Stimulated activated naive B cell treated with anti-CD40 and anti-IgM and Interleukin-4, amounts not matched to agents 10 μg/mL and 1 μg/mL and 100 μg/mL, for 72 hours (primary cell): Measurements from ENCODE around the gene APOO.

Source experiments
- ATAC-seq, 2 donors: fragments of 150-1000 bp; cut with Tn5 transposase; replicated peaks; 2 replicates each; pipeline ENCODE4 v1.10.0; 2021; ENCODE audit warnings: moderate library complexity in 1 of 2
- DNase-seq: peaks from one replicate; pipeline ENCODE4 v3.0.0; 2021
- H3K27ac Mint-ChIP-seq: one replicate; pipeline ENCODE4 v1.8.0; 2022; ENCODE audit warnings: mild to moderate bottlenecking, mixed read lengths
- H3K27me3 Mint-ChIP-seq, 2 donors: one replicate each; pipeline ENCODE4 v1.8.0; 2022; ENCODE audit warnings: mixed read lengths in 2 of 2
- H3K36me3 Mint-ChIP-seq, 2 donors: one replicate each; pipeline ENCODE4 v1.8.0; 2022; ENCODE audit warnings: mixed read lengths in 2 of 2, mild to moderate bottlenecking in 1 of 2
- H3K4me1 Mint-ChIP-seq, 2 donors: one replicate each; pipeline ENCODE4 v1.8.0; 2022; ENCODE audit warnings: mixed read lengths in 2 of 2, mild to moderate bottlenecking in 1 of 2
- H3K4me3 Mint-ChIP-seq, 2 donors: one replicate each; pipeline ENCODE4 v1.8.0; 2022; ENCODE audit warnings: mild to moderate bottlenecking in 2 of 2, mixed read lengths in 2 of 2, moderate library complexity in 1 of 2
- H3K9me3 Mint-ChIP-seq, 2 donors: one replicate each; pipeline ENCODE4 v1.8.0; 2022; ENCODE audit warnings: mixed read lengths in 2 of 2, mild to moderate bottlenecking in 1 of 2

Gene APOO

DNA sequence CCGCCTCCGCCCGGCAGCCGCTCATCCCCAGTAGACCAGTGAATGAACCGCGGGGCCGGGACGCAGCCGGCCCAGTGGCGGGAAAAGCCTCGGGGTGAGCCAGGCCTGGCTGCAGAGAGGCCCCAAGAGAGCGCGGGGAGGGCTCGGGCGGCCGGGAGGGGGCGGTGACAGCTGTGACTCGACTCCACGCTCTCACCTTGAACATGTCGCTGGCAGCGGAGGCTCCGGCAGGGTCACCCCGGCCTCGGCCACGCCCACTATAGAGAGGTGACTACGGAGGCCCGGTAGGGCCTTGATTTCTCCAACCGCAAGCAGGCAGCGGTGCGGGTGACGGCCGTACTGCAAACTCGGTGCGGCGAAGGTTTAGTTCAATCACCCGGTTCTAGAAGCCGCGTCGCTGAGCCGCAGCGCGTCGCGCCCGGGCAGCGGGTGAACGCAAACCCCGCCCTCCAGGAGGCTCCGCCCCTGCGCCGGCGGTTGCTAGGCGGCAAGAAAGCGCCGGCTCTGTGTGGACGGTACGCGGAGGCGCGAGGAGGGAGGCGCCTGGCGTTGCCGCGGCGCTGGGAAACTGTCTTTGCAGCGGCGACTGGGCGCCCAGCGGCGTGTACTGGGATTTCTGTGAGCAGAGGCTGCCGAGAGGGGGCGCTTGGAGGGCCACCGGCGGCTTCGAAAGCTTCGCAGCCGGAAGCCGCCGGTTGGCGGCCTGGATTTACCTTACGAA lies at the start of gene APOO, which contains the start of gene CXorf58:
APOO (minus strand) TSS at position 441 of the 721 bp plus-strand sequence; CDS start at position 205, 236 bp downstream.
CXorf58 (plus strand) TSS at position 509 of the 721 bp plus-strand sequence. CDS start 2,297 bp downstream, outside the sequence.
- Mint-ChIP-seq H3K36me3 (peaks cover 0 to 4% of the 10 kb centered on the region in 2 donors), H3K4me1 (peaks cover 0 to 6% of the 10 kb centered on the region in 2 donors), H3K9me3 (no peaks in the 10 kb centered on the region), H3K4me3 (peak within 1 kb of the TSS; percentile 78 to 82), H3K27me3 (no peaks in the 10 kb centered on the region), H3K27ac (peak within 1 kb of the TSS; percentile 90)
- peak; percentile 93 to 96 for ATAC-seq
- peak; percentile 89 for DNase-seq

DNA sequence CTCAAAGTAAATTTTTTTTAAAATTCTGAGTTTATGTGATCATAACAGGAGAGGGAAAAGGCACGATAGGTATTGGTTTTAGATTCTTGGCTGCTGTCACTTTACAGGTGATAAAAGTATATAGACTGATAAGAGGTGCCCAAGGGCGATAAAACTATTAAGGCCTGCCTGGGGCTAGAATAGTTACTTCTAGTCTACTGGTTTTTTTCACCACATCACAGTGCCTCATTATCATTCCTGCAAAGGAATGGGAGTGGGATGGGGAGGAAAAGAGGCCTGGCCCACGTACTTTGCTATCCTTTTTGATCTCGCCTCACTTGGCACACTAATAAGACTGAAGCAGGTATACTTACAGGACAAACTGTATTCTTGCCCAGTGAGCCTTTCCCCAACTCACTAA lies 46.7 kb upstream of the APOO start:
- ATAC-seq (no peak), DNase-seq (no peak)
- H3K27me3 Mint-ChIP-seq: no peaks in the 10 kb centered on the region
- H3K4me3 Mint-ChIP-seq: no peak overlapping the region
- H3K27ac Mint-ChIP-seq: no peak overlapping the region
- H3K4me1 Mint-ChIP-seq: peaks cover 4 to 9% of the 10 kb centered on the region in 2 donors
- H3K9me3 Mint-ChIP-seq: no peaks in the 10 kb centered on the region
- no peaks in the 10 kb centered on the region for H3K36me3 Mint-ChIP-seq

DNA sequence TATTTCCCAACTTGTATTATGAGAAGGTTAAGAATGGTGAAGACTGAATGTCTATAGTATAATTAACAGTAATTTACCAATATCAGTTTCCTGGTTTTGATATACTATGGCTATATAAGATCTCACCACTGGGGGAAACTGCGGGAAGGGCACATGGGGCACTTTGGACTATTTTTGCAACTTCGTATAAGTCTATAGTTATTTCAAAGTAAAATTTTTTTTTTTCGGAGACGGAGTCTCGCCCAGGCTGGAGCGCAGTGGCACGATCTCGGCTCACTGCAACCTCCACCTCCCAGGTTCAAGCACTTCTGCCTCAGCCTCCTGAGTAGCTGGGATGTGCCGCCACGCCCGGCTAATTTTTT lies 46.2 kb upstream of the APOO start:
- H3K36me3 Mint-ChIP-seq: no peaks in the 10 kb centered on the region
- no peaks in the 10 kb centered on the region for H3K9me3 Mint-ChIP-seq
- DNase-seq: no peak
- H3K27me3 Mint-ChIP-seq: no peaks in the 10 kb centered on the region
- no peak overlapping the region for H3K4me3 Mint-ChIP-seq
- no peak for ATAC-seq
- H3K4me1 Mint-ChIP-seq: peaks cover 4 to 9% of the 10 kb centered on the region in 2 donors
- no peak overlapping the region for H3K27ac Mint-ChIP-seq

DNA sequence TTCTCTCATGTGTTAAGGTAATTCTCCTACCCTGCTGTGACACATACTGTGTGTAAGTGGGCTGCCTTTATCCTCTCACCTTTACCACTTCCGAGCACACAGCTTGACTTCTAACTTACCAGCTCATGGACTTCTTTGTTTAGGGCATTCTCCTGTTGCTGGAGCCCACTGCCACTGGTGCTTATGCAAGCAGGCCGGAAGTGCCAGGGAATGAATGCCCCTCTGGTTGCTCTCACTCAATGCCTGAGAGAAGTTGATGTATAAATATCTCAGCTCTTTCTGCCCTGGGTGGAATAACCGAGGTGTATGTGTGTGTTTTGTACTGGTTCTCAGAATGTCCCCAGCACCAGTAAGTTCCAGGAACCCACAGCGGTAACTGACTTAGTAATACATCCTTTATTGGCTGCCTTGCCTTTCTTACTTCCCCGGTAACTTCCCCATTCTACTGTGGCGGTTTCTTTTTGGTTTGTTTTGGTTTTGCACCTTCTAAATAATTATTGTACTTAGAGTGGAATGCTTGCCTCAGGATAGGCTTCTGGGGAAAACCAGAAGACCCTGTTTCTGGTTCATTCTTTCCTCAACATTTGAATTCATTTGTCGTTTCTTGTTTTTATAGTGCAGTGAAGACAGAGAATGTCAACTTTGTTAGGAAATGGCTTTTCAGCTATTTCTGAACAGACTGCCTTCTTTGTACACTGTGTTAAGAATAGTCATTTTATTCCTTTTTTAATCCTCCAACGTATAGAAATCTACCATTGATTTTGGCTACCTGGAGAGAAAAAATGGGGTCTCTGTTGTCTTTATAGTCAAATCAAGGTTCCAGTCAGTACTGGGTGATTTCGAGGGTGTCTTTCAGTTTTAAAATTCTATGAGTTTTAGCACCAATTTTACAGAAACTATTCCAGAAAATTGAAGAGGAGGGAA lies 45.5 kb upstream of the APOO start:
- DNase-seq: peak; percentile 17
- no peaks in the 10 kb centered on the region for H3K27me3 Mint-ChIP-seq
- ATAC-seq: peak; percentile 99
- peak overlapping the region; percentile 82 for H3K27ac Mint-ChIP-seq
- peaks cover 4 to 9% of the 10 kb centered on the region in 2 donors for H3K4me1 Mint-ChIP-seq
- H3K36me3 Mint-ChIP-seq: no peaks in the 10 kb centered on the region
- peak overlapping the region; percentile 73 to 74 for H3K4me3 Mint-ChIP-seq
- no peaks in the 10 kb centered on the region for H3K9me3 Mint-ChIP-seq

DNA sequence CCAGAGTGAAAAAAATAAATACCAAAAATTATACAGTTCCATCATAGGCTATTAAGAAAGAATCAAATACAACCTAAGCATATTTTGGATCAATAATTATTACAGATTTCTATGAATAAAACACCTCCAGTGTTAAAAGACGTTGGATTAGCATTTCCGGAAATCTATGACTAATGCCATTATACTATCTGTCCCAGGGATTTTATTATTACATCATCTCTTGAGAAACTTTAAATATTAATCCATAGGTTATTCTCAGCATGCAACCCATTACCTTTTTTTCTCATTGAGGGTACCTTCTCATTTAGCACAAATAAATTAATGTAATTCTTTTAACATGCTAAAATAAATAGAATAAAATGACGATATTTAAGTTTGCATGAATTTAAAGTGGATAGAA lies 44.7 kb upstream of the APOO start:
- Mint-ChIP-seq H3K27ac (no peak overlapping the region), H3K27me3 (no peaks in the 10 kb centered on the region), H3K36me3 (no peaks in the 10 kb centered on the region), H3K9me3 (no peaks in the 10 kb centered on the region), H3K4me3 (no peak overlapping the region), H3K4me1 (peaks cover 4 to 9% of the 10 kb centered on the region in 2 donors)
- ATAC-seq (no peak), DNase-seq (no peak)

DNA sequence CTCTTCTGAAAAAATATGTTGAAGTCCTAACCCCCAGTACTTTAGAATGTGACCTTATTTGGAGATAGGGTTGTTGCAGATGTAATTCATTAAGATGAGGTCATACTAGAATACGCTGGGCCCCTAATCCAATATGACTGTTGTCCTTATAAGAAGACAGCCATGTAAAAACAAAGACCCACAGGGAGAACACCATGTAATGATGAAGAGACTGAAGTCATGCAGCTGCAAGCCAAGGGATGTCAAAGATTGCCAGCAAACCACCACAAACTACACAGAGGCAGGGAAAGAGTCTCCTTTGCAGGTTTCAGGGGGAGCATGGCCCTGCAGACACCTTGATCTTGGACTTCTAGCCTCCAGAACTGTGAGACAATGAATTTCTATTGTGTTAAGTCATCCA lies 37.5 kb upstream of the APOO start:
- Mint-ChIP-seq H3K27me3 (peaks cover 0 to 6% of the 10 kb centered on the region in 2 donors), H3K4me3 (no peak overlapping the region), H3K9me3 (no peaks in the 10 kb centered on the region), H3K4me1 (no peaks in the 10 kb centered on the region), H3K36me3 (no peaks in the 10 kb centered on the region), H3K27ac (no peak overlapping the region)
- ATAC-seq (no peak), DNase-seq (no peak)

DNA sequence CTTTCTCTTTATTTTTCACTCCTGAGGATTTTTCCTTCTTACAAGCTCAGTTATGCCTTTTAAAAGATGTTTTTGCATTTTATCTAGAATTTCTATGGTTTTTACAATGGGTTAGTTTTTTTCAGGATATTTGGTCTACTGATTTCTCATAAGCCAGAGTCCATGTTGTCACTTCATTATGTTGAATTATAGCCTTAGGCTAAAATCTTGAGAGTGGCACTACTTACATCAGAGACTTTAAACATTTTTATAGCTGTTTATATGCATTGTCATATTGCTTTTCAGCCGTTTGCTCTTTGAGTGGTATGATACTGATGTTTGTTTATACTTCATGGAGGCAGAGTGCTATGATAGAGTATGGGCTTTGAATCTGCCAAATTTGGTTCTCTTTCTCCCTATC lies 36.5 kb upstream of the APOO start:
- Mint-ChIP-seq H3K9me3 (no peaks in the 10 kb centered on the region), H3K36me3 (no peaks in the 10 kb centered on the region), H3K4me1 (no peaks in the 10 kb centered on the region), H3K27me3 (peaks cover 0 to 6% of the 10 kb centered on the region in 2 donors), H3K27ac (no peak overlapping the region), H3K4me3 (no peak overlapping the region)
- ATAC-seq: no peak
- DNase-seq: no peak

DNA sequence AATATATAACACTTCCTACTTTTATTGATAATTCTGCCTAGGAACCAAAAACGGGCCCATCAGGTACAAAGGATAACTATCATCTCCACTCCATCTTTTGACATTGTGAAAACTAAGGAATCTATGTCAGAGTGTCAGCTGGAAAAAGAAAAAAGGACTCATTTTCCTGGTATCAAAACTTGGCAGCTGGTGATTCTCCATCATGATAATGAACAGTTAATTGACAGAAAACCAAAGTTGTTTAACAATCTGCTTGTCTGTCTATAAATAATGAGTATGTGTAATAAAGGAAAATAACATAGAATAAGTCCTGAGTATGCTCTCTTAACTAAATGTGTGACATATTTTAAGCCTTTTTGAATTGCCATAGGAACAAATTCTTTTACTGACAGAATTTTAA lies 31.5 kb upstream of the APOO start:
- H3K9me3 Mint-ChIP-seq: no peaks in the 10 kb centered on the region
- no peak overlapping the region for H3K27ac Mint-ChIP-seq
- no peak for ATAC-seq
- no peak for DNase-seq
- H3K27me3 Mint-ChIP-seq: peaks cover 0 to 6% of the 10 kb centered on the region in 2 donors
- H3K36me3 Mint-ChIP-seq: no peaks in the 10 kb centered on the region
- H3K4me3 Mint-ChIP-seq: no peak overlapping the region
- H3K4me1 Mint-ChIP-seq: no peaks in the 10 kb centered on the region

DNA sequence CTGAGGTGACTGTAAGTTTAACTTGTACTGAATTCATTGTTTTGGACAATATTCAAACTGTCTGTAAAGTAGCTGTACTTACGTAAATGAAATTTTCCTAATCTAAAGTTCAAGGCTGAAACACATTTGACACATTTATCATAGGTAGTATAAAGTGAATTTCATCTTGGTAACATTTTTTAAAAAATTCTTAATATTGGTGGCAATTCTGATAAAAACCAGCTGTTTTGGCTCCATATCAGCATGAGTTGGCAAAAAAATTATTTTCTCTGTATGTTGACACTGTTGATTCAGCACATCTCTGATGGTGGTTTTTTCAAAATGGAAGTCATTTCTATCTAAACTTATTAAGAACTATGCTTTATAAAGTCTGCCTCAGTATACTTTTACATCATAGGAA lies 31.0 kb upstream of the APOO start:
- DNase-seq: no peak

DNA sequence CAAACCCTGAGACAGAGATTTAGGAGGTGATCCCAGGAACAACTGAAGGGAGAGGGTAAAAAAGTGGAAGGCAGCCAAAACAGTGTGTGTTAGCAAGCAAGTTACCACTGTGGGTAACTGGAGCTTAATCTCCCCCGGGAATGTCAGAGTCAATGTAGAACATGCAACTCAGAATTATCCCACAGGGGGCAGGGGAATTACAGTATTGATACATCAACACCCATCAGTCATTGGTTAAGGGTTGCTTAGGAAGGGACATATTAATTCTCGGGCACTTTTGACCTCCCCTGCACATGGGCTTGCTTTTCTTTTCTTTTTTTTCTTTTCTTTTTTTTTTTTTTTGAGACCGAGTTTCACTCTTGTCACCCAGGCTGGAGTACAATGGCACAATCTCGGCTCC lies 29.4 kb upstream of the APOO start:
- Mint-ChIP-seq H3K27ac (no peak overlapping the region), H3K4me3 (no peak overlapping the region), H3K36me3 (no peaks in the 10 kb centered on the region)

More for the DNA sequence above, 31.0 kb upstream of the APOO start:
- Mint-ChIP-seq H3K27me3 (peaks cover 0 to 5% of the 10 kb centered on the region in 2 donors), H3K27ac (no peak overlapping the region), H3K4me1 (no peaks in the 10 kb centered on the region), H3K4me3 (no peak overlapping the region), H3K9me3 (no peaks in the 10 kb centered on the region), H3K36me3 (no peaks in the 10 kb centered on the region)
- ATAC-seq: no peak

DNA sequence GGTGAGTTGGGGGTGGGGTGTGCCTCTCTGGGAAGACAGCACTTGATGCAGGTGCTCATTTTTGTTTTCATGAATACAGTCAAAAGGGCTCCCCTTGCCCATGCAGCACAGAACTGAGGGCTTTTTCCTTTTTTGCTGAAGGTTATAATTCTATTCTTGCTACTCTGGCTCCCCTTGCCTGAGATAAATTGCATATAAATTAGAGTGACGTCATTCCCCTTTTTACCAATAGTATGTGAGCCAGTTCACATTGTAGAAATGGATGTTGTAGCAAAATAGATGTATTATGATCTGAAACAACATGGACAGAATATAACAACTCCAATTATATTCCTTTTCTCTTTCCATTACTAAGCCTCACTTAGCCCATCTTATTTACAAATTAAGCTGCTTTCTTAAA lies 28.4 kb upstream of the APOO start:
- Mint-ChIP-seq H3K36me3 (no peaks in the 10 kb centered on the region), H3K27me3 (no peaks in the 10 kb centered on the region), H3K27ac (no peak overlapping the region), H3K4me3 (no peak overlapping the region), H3K4me1 (no peaks in the 10 kb centered on the region), H3K9me3 (no peaks in the 10 kb centered on the region)
- ATAC-seq (no peak), DNase-seq (no peak)

More for the DNA sequence above, 29.4 kb upstream of the APOO start:
- ATAC-seq (no peak), DNase-seq (no peak)
- no peaks in the 10 kb centered on the region for H3K9me3 Mint-ChIP-seq
- H3K4me1 Mint-ChIP-seq: no peaks in the 10 kb centered on the region
- H3K27me3 Mint-ChIP-seq: no peaks in the 10 kb centered on the region

DNA sequence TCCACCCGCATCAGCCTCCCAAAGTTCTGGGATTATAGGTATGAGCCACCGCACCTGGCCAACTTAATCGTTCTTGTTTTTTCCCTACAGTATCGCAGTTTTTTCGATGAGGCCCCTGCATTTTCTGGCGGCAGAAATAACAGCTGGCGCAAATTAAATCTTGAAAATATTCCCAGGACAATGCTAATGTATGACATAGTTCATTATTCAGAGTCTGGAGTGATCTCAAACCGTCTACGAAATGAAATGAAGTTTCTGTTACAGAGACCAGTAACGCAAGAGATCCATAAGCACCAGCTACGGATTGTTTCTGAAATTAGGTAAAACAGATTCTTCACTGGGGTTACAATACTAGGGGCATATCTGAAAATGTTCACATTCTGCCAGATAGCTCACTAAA lies 27.4 kb upstream of the APOO start:
- Mint-ChIP-seq H3K36me3 (no peaks in the 10 kb centered on the region), H3K27ac (no peak overlapping the region), H3K4me1 (no peaks in the 10 kb centered on the region), H3K4me3 (no peak overlapping the region), H3K9me3 (no peaks in the 10 kb centered on the region), H3K27me3 (no peaks in the 10 kb centered on the region)
- DNase-seq (no peak), ATAC-seq (no peak)

DNA sequence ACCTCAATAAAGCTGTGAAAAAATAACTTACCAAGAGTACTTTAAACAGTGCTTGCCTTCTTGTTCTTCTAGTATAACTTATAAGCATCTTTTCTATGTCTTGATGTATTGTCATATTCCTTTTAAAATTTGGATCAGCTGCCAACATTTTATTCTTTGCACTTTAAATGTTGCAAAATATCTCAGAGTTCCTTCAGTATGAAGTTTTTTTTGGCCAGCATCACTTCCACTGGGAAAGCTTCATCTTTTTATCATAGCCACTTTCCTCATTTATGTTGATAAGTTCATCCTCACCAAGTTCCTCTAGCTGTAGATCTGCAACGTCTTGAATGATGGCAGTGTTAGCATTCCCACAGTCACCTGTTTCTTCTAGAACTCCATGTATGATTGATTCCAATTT lies 24.3 kb upstream of the APOO start:
- DNase-seq: no peak
- Mint-ChIP-seq H3K27me3 (no peaks in the 10 kb centered on the region), H3K9me3 (no peaks in the 10 kb centered on the region), H3K4me1 (no peaks in the 10 kb centered on the region), H3K27ac (no peak overlapping the region), H3K4me3 (no peak overlapping the region), H3K36me3 (no peaks in the 10 kb centered on the region)
- ATAC-seq: no peak

DNA sequence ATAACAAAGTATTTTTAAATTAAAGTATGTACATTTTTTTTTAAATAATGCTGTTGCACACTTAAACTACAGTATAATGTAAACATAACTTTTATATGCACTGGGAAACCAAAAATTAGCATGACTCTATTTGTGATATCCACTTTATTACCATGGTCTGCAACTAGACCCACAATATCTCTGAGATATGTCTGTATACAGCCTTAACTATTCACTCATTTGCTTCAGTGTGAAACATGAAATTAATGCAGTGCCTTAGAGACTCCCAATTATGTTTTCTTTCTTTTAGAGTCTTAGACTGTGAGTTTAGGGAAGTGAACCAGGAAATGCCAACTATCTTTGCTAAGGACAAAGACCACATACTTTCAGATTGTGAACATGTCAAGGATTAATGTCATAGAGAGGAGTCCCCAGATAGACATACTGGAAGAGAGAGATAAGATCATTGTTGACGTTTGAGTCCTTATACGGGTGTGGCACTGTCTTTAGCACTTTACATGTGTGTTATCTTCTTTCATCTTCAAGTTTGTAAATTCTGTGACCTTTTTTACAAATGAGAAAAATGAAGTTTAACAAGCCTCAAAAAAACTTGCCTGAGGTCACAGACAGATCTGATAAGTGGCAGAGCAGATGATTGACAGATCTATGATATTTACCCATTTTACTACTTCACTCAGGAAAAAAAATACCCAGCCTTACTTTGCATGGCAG lies 23.3 kb upstream of the APOO start:
- H3K36me3 Mint-ChIP-seq: no peaks in the 10 kb centered on the region
- H3K27ac Mint-ChIP-seq: no peak overlapping the region
- ATAC-seq: peak; percentile 45 to 46
- DNase-seq: no peak
- H3K4me1 Mint-ChIP-seq: no peaks in the 10 kb centered on the region
- H3K27me3 Mint-ChIP-seq: no peaks in the 10 kb centered on the region
- no peak overlapping the region for H3K4me3 Mint-ChIP-seq
- H3K9me3 Mint-ChIP-seq: no peaks in the 10 kb centered on the region
